ENCODE results near the gene THBS1.

The THBS1 gene

GRCh38 chr15:39582977-39583595 lies 2.2 kb downstream of the THBS1 start:
- no peak overlapping the region for H3K4me3 ChIP-seq (ENCODE audit: insufficient read depth, low read length, poor library complexity, severe bottlenecking)
- no peak overlapping the region for H3K9ac ChIP-seq (ENCODE audit: low read length)
- no peaks in the 10 kb centered on the region for H3K79me2 ChIP-seq (ENCODE audit: insufficient read depth, low read length)
- no peak overlapping the region for H3K27ac ChIP-seq (ENCODE audit: low read depth, low read length)
- no peaks in the 10 kb centered on the region for H3K9me2 ChIP-seq (replicated peaks; ENCODE audit: insufficient read depth, low read length)
- no peaks in the 10 kb centered on the region for H4K20me1 ChIP-seq (ENCODE audit: low read depth, low read length)
- no peak overlapping the region for H3K4me2 ChIP-seq (ENCODE audit: low read depth, low read length, poor library complexity, severe bottlenecking)
- H2AFZ ChIP-seq (ENCODE audit: low read depth, low read length, severe bottlenecking), result no peak overlapping the region
- H3K9me3 ChIP-seq (ENCODE audit: insufficient read depth, low read length), result no peaks in the 10 kb centered on the region
- TF ChIP-seq CTCF (IDR thresholded peaks at IDR 0.05; ENCODE audit: insufficient read depth, low read length, poor library complexity, severe bottlenecking), result no peak
- no peak for TF ChIP-seq EZH2phosphoT487 (conservative IDR thresholded peaks at IDR 0.05; ENCODE audit: low read length)
- H3F3A ChIP-seq (ENCODE audit: insufficient read depth), result no peaks in the 10 kb centered on the region
- H3K36me3 ChIP-seq (ENCODE audit: low read length), result no peaks in the 10 kb centered on the region
- no peaks in the 10 kb centered on the region for H3K27me3 ChIP-seq (ENCODE audit: low read length)

- Histone ChIP-seq H4K20me1 (ENCODE audit: low read depth, low read length) (no peaks in the 10 kb centered on the region), H3K9ac (ENCODE audit: low read length) (no peak overlapping the region), H3F3A (ENCODE audit: insufficient read depth) (no peaks in the 10 kb centered on the region), H3K4me3 (ENCODE audit: insufficient read depth, low read length, poor library complexity, severe bottlenecking) (no peak overlapping the region), H3K9me3 (ENCODE audit: insufficient read depth, low read length) (no peaks in the 10 kb centered on the region), H3K79me2 (ENCODE audit: insufficient read depth, low read length) (no peaks in the 10 kb centered on the region), H3K27ac (ENCODE audit: low read depth, low read length) (no peak overlapping the region), H3K9me2 (replicated peaks; ENCODE audit: insufficient read depth, low read length) (no peaks in the 10 kb centered on the region), H3K36me3 (ENCODE audit: low read length) (no peaks in the 10 kb centered on the region), H3K27me3 (ENCODE audit: low read length) (no peaks in the 10 kb centered on the region), H3K4me2 (ENCODE audit: low read depth, low read length, poor library complexity, severe bottlenecking) (no peak overlapping the region), H2AFZ (ENCODE audit: low read depth, low read length, severe bottlenecking) (no peak overlapping the region)
- TF ChIP-seq EZH2phosphoT487 (conservative IDR thresholded peaks at IDR 0.05; ENCODE audit: low read length) (no peak), CTCF (IDR thresholded peaks at IDR 0.05; ENCODE audit: insufficient read depth, low read length, poor library complexity, severe bottlenecking) (no peak)
Measured at GRCh38 chr15:39583596-39584265, 2.9 kb downstream of the THBS1 start.

GRCh38 chr15:39584266-39584659 lies 3.4 kb downstream of the THBS1 start:
- Histone ChIP-seq H3K9me2 (replicated peaks; ENCODE audit: insufficient read depth, low read length) (no peaks in the 10 kb centered on the region), H3K36me3 (ENCODE audit: low read length) (no peaks in the 10 kb centered on the region), H3K9ac (ENCODE audit: low read length) (no peak overlapping the region), H3K27ac (ENCODE audit: low read depth, low read length) (no peak overlapping the region), H3K4me2 (ENCODE audit: low read depth, low read length, poor library complexity, severe bottlenecking) (no peak overlapping the region), H3K4me3 (ENCODE audit: insufficient read depth, low read length, poor library complexity, severe bottlenecking) (no peak overlapping the region), H4K20me1 (ENCODE audit: low read depth, low read length) (no peaks in the 10 kb centered on the region), H3K9me3 (ENCODE audit: insufficient read depth, low read length) (no peaks in the 10 kb centered on the region), H3K27me3 (ENCODE audit: low read length) (no peaks in the 10 kb centered on the region), H3K79me2 (ENCODE audit: insufficient read depth, low read length) (no peaks in the 10 kb centered on the region), H2AFZ (ENCODE audit: low read depth, low read length, severe bottlenecking) (no peak overlapping the region), H3F3A (ENCODE audit: insufficient read depth) (no peaks in the 10 kb centered on the region)
- no peak for TF ChIP-seq CTCF (IDR thresholded peaks at IDR 0.05; ENCODE audit: insufficient read depth, low read length, poor library complexity, severe bottlenecking)

Measured in SU-DHL-6 (cell line).